Nucleus accumbens (tissue), 56 donors: Measurements from ENCODE around the gene SPATC1L.
"Not testable (repeated sequence)": the region's sequence is repeated elsewhere in the genome, so short reads cannot be mapped to it uniquely, and the experiment has no call there.

Source experiments
- DNase-seq, 56 donors: peaks; one replicate each; lab custom pipeline; 2025; lab: John Stamatoyannopoulos, UW

SPATC1L gene

GRCh38 chr21:46185716-46186115 lies 1.5 kb upstream of the SPATC1L start:
- DNase-seq: no peak

GRCh38 chr21:46184625-46185555 lies 631 bp upstream of the SPATC1L start:
- DNase-seq: peak in 54 of 56 donors; percentile 28 to 98 (median 82)

- not testable (repeated sequence) for DNase-seq
Measured at GRCh38 chr21:46183337-46183909, 836 bp downstream of the SPATC1L start.

- DNase-seq: no peak
Measured at GRCh38 chr21:46182548-46183336, 1.5 kb downstream of the SPATC1L start.

GRCh38 chr21:46181953-46182547 lies 2.2 kb downstream of the SPATC1L start:
- DNase-seq: no peak

- DNase-seq: no peak
Measured at GRCh38 chr21:46181436-46181835, 2.8 kb downstream of the SPATC1L start.

- DNase-seq: no peak
Measured at GRCh38 chr21:46180778-46181391, 3.4 kb downstream of the SPATC1L start.

- no peak for DNase-seq
Measured at GRCh38 chr21:46180079-46180722, 4.1 kb downstream of the SPATC1L start.

- no peak for DNase-seq
Measured at GRCh38 chr21:46179708-46180078, 4.6 kb downstream of the SPATC1L start.

GRCh38 chr21:46178961-46179360 lies 5.3 kb downstream of the SPATC1L start:
- no peak for DNase-seq

- not testable (repeated sequence) for DNase-seq
Measured at GRCh38 chr21:46176443-46177129, 7.7 kb downstream of the SPATC1L start.

- DNase-seq: no peak
Measured at GRCh38 chr21:46173573-46173972, 10.7 kb downstream of the SPATC1L start.

GRCh38 chr21:46172863-46173528 lies 11.3 kb downstream of the SPATC1L start:
- no peak for DNase-seq

GRCh38 chr21:46171996-46172862 lies 12.0 kb downstream of the SPATC1L start:
- DNase-seq: no peak

GRCh38 chr21:46171585-46171984 lies 12.7 kb downstream of the SPATC1L start:
- DNase-seq: no peak

- not testable (repeated sequence) for DNase-seq
Measured at GRCh38 chr21:46170436-46171193, 13.6 kb downstream of the SPATC1L start.
